HL-60 (cell line): ENCODE data around the gene PTPRG.

Experiments
- CTCF ChIP-seq: IDR thresholded peaks from one replicate; pipeline ENCODE4 v1.5.1; 2011; ENCODE audit warnings: low read length, control low read depth, inconsistent platforms; ENCODE audit not compliant: insufficient read depth
- POLR2AphosphoS5 ChIP-seq: IDR thresholded peaks from 2 replicates; pipeline ENCODE4 v1.6.1; 2012; ENCODE audit warnings: low read depth
- SPI1 ChIP-seq: IDR thresholded peaks from 2 replicates; pipeline ENCODE4 v1.6.1; 2012; ENCODE audit warnings: low read depth, mild to moderate bottlenecking, borderline replicate concordance
- TF ChIP-seq, protein P1 (sequence below): IDR thresholded peaks from 2 replicates; pipeline ENCODE4 v1.6.1; 2012; ENCODE audit warnings: low read depth; ENCODE audit not compliant: insufficient replicate concordance

- TF ChIP-seq CTCF (no peak), POLR2AphosphoS5 (no peak), SPI1 (no peak)
- TF ChIP-seq, protein P1, sequence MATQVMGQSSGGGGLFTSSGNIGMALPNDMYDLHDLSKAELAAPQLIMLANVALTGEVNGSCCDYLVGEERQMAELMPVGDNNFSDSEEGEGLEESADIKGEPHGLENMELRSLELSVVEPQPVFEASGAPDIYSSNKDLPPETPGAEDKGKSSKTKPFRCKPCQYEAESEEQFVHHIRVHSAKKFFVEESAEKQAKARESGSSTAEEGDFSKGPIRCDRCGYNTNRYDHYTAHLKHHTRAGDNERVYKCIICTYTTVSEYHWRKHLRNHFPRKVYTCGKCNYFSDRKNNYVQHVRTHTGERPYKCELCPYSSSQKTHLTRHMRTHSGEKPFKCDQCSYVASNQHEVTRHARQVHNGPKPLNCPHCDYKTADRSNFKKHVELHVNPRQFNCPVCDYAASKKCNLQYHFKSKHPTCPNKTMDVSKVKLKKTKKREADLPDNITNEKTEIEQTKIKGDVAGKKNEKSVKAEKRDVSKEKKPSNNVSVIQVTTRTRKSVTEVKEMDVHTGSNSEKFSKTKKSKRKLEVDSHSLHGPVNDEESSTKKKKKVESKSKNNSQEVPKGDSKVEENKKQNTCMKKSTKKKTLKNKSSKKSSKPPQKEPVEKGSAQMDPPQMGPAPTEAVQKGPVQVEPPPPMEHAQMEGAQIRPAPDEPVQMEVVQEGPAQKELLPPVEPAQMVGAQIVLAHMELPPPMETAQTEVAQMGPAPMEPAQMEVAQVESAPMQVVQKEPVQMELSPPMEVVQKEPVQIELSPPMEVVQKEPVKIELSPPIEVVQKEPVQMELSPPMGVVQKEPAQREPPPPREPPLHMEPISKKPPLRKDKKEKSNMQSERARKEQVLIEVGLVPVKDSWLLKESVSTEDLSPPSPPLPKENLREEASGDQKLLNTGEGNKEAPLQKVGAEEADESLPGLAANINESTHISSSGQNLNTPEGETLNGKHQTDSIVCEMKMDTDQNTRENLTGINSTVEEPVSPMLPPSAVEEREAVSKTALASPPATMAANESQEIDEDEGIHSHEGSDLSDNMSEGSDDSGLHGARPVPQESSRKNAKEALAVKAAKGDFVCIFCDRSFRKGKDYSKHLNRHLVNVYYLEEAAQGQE: no peak
These were observed 551.7 kb downstream of the PTPRG start for GRCh38 chr3:62113092-62113491.
